Heart right ventricle (tissue), 16 donors: ENCODE data around the gene GRB7. TPM values are rescaled to one million over a fixed set of nuclear protein-coding genes. Genes with fewer than 3 reads are reported as not detected.

ENCODE experiments used
- ATAC-seq, 8 donors: fragments of 200-7000 bp; cut with Tn5 transposase; one replicate each; pipeline ENCODE4 v1.9.1; 2020; ENCODE audit warnings: mild to moderate bottlenecking in 8 of 8, moderate library complexity in 8 of 8, moderate number of reproducible peaks in 1 of 8
- DNase-seq, 2 donors: peaks; one replicate each; pipeline ENCODE4 v3.0.0-alpha.2; 2020
- H3K27ac ChIP-seq, 10 donors: fragments of 200-600 bp; sonication (generic) in 2 of 10; one replicate each; pipeline versions ENCODE4 v1.5.0 to v1.8.0; 2020 to 2022; ENCODE audit warnings: mild to moderate bottlenecking in 3 of 10
- H3K27me3 ChIP-seq, 7 donors: fragments of 200-600 bp; one replicate each; pipeline ENCODE4 v1.8.0; 2021 to 2022; ENCODE audit warnings: mild to moderate bottlenecking in 2 of 7
- H3K36me3 ChIP-seq, 9 donors: fragments of 200-600 bp; sonication (generic) in 1 of 9; one replicate each; pipeline versions ENCODE4 v1.5.0 to v1.8.0; 2020 to 2022; ENCODE audit warnings: mild to moderate bottlenecking in 2 of 9
- H3K4me1 ChIP-seq, 9 donors: fragments of 200-600 bp; sonication (generic) in 1 of 9; one replicate each; pipeline versions ENCODE4 v1.5.0 to v1.8.0; 2020 to 2022; ENCODE audit warnings: mild to moderate bottlenecking in 4 of 9
- H3K4me3 ChIP-seq, 10 donors: fragments of 200-600 bp; sonication (generic) in 2 of 10; one replicate each; pipeline versions ENCODE4 v1.5.0 to v1.8.0; 2020 to 2022; ENCODE audit warnings: mild to moderate bottlenecking in 7 of 10, moderate library complexity in 2 of 10
- H3K9me3 ChIP-seq, 11 donors: fragments of 200-600 bp in 10 of 11; sonication (generic) in 2 of 11; one replicate each; pipeline versions ENCODE4 v1.5.0 to v1.8.0; 2013 to 2022; ENCODE audit warnings: mild to moderate bottlenecking in 2 of 11, control low read depth in 1 of 11, moderate library complexity in 1 of 11
- WGBS, 2 donors: extraction: QIAGEN DNeasy Blood & Tissue Kit; methylation state at CpG; one replicate each; pipeline ENCODE4 v1.1.7; 2013; ENCODE audit warnings: inconsistent platforms in 1 of 2; 5-methylcytosine and 5-hydroxymethylcytosine counted together
- intact Hi-C, 10 donors: fragments of 100-400 bp; cut with DNase I; formaldehyde crosslinking; loops; one replicate each; pipeline versions ENCODE4 v1.11.1 to v1.14.2; 2022
- polyA plus RNA-seq, 2 donors: library from polyadenylated mRNA; stranded (reverse); fragments of 200-250 nt; gene quantifications; one replicate each; pipeline ENCODE4 v1.2.3, GENCODE V29; 2013
- total RNA-seq, 10 donors: library from RNA; stranded (reverse); fragmentation: NEBNext Ultra II Directional in 3 of 10; extraction: Animal tissue kit (Norgen Biotek cat#: 25700) in 3 of 10; gene quantifications; one replicate each; pipeline versions ENCODE4 v1.2.1 to v1.2.4, GENCODE V29; 2021 to 2023
- TF ChIP-seq, protein P1 (sequence below), 9 donors: fragments of 200-600 bp; sonication (generic) in 2 of 9; IDR thresholded peaks; one replicate each; pipeline versions ENCODE4 v1.5.0 to v1.8.0; 2021 to 2022; ENCODE audit warnings: antibody characterized with exemption in 9 of 9, mild to moderate bottlenecking in 5 of 9, moderate library complexity in 1 of 9
- donor health status: Arrhythmogenic right ventricular cardiomyopathy.
- donor health status: ischemic (EF 13 %, LVEDD 7.1; RV severe dilation, severe dysfunction).
- donor health status: healthy with polysubstance abuse.
- donor health status: DM: no; HTN: yes; CAD: no.
- donor health status: DM: no; HTN: no; CAD: no.
- donor health status: ischemic (EF 25% LVEDD 6.9; RV normal size, moderate dysfunction).
- donor health status: ischemic (EF 25% LVEDD 5.7; RV mildly dilated, moderate dysfunction).
- donor health status: healthy.
- donor health status: DM: yes; HTN: yes; CAD: no.
- donor health status: Ischemic cardiomyopathy.
- donor health status: ischemic (EF 35%, LVEDD 5.7; RV mildly dilated, moderate dysfunction).
- donor health status: nonischemic (EF 11% LVEDD 7.7; RV severe dilation, severe dysfunction).
- donor health status: DM: yes; HTN: yes; CAD: no.
- donor health status: PGD.
- donor health status: ischemic (EF 29% LVEDD 5.4; RV normal size, mild dysfunction).
- donor health status: nonischemic (EF 23%, LVEDD 6.1; RV moderate dilation, normal function).

Gene GRB7
- total and polyA plus RNA-seq, 12 donors, result 0.44 to 4.7 (median 1.1) TPM

- 68% methylated on average over 18 of the region's 18 CpGs for WGBS, 2 donors
- ATAC-seq (no peak), DNase-seq (no peak)
- TF ChIP-seq, protein P1, sequence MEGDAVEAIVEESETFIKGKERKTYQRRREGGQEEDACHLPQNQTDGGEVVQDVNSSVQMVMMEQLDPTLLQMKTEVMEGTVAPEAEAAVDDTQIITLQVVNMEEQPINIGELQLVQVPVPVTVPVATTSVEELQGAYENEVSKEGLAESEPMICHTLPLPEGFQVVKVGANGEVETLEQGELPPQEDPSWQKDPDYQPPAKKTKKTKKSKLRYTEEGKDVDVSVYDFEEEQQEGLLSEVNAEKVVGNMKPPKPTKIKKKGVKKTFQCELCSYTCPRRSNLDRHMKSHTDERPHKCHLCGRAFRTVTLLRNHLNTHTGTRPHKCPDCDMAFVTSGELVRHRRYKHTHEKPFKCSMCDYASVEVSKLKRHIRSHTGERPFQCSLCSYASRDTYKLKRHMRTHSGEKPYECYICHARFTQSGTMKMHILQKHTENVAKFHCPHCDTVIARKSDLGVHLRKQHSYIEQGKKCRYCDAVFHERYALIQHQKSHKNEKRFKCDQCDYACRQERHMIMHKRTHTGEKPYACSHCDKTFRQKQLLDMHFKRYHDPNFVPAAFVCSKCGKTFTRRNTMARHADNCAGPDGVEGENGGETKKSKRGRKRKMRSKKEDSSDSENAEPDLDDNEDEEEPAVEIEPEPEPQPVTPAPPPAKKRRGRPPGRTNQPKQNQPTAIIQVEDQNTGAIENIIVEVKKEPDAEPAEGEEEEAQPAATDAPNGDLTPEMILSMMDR (IDR thresholded peaks at IDR 0.05), result no peak
- intact Hi-C loops, result loop anchor here in 6 of 10 donors (2.0 to 10.0 kb wide), 4 partner anchors 133 to 211 kb away; no protein-coding TSS in a partner anchor
- H3K27ac ChIP-seq, result peak overlapping the region in 8 of 10 donors; percentile 91 to 99 (median 96)
- H3K4me1 ChIP-seq, result peaks cover 4 to 55% (median 21%) of the 10 kb centered on the region in 9 donors
- no peaks in the 10 kb centered on the region for H3K9me3 ChIP-seq
- H3K4me3 ChIP-seq, result peak overlapping the region in 1 of 10 donors; percentile 95
- H3K27me3 ChIP-seq, result peaks cover 0 to 10% (median 0%) of the 10 kb centered on the region in 7 donors
- no peaks in the 10 kb centered on the region for H3K36me3 ChIP-seq
Measured at GRCh38 chr17:39755554-39756379, 18.0 kb downstream of the GRB7 start.

- WGBS, 2 donors, result 60 to 62% methylated on average over 7 of the region's 7 CpGs
- peak overlapping the region in 1 of 10 donors; percentile 98 for H3K27ac ChIP-seq
- peaks cover 4 to 55% (median 21%) of the 10 kb centered on the region in 9 donors for H3K4me1 ChIP-seq
- ATAC-seq (no peak), DNase-seq (no peak)
- H3K4me3 ChIP-seq, result no peak overlapping the region
- H3K36me3 ChIP-seq, result no peaks in the 10 kb centered on the region
- intact Hi-C loops, result loop anchor here in 5 of 10 donors (10.0 kb wide), 3 partner anchors 198 to 212 kb away; no protein-coding TSS in a partner anchor
- TF ChIP-seq, protein P1 (IDR thresholded peaks at IDR 0.05), result no peak
- peaks cover 0 to 17% (median 4%) of the 10 kb centered on the region in 7 donors for H3K27me3 ChIP-seq
- no peaks in the 10 kb centered on the region for H3K9me3 ChIP-seq
Measured at GRCh38 chr17:39756380-39757079, 18.8 kb downstream of the GRB7 start.

DNA sequence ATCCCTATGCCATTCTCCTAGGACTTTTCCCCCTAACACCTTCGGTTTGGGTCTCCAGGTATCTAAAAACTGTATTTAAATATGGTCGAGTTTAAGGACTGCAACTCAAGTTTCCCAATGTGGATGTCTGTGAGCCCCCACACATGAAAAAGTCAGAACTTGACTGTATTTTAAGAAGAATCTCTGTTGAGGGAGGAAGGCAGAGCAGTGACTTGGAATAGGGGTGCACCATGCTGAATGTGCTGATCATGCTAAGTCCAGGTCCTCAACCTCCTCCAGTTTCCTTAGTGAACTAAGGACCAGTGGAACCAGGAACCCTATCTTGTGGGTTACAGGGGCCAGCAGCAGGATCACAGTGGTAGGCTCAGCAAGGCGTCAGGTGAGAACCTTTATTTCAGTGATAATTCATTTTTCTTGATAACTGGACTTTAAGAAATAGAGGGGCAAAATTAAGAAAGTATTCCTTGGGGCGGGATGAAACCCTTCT is 19.5 kb downstream of the GRB7 start:
- ATAC-seq (no peak), DNase-seq (no peak)
- Histone ChIP-seq H3K9me3 (no peaks in the 10 kb centered on the region), H3K27me3 (peaks cover 0 to 22% (median 6%) of the 10 kb centered on the region in 7 donors), H3K4me3 (no peak overlapping the region), H3K4me1 (peaks cover 4 to 55% (median 19%) of the 10 kb centered on the region in 9 donors), H3K36me3 (no peaks in the 10 kb centered on the region), H3K27ac (peak overlapping the region in 1 of 10 donors; percentile 45)
- intact Hi-C loops, result loop anchor here in 5 of 10 donors (10.0 kb wide), 3 partner anchors 198 to 212 kb away; no protein-coding TSS in a partner anchor
- WGBS, 2 donors, result 84 to 86% methylated on average over 4 of the region's 4 CpGs
- TF ChIP-seq, protein P1 (IDR thresholded peaks at IDR 0.05), result no peak
